Measurements from ENCODE around the gene TMPRSS4.

GRCh38 chr11:118074091-118074685 is 2.7 kb upstream of the TMPRSS4 start:
- TF ChIP-seq CTCF (IDR thresholded peaks at IDR 0.05; ENCODE audit: low read depth, low read length) (no peak), POLR2A (IDR thresholded peaks at IDR 0.05; ENCODE audit: extremely low read depth, insufficient read length) (no peak), MYC (IDR thresholded peaks at IDR 0.05; ENCODE audit: low read depth, low read length) (no peak), MAX (IDR thresholded peaks at IDR 0.05; ENCODE audit: low read depth, low read length) (no peak)
